Sigmoid colon (tissue), 4 donors: ENCODE results near the gene NOL3.

ENCODE experiments used
- CTCF ChIP-seq, 4 experiments: fragments of 450-650 bp in 3 of 4; fragments of 200-600 bp in 1 of 4; IDR thresholded peaks; one replicate each; pipeline ENCODE4 v1.5.1; 2016 to 2019; ENCODE audit warnings: antibody characterized with exemption in 4 of 4, mild to moderate bottlenecking in 3 of 4, moderate library complexity in 2 of 4
- EP300 ChIP-seq, 4 donors: sonication (generic); formaldehyde crosslinking; IDR thresholded peaks; one replicate each; pipeline ENCODE4 v1.6.1; 2017; ENCODE audit warnings: antibody characterized with exemption in 4 of 4

- TF ChIP-seq CTCF (IDR thresholded peaks at IDR 0.05): no peak
- no peak for TF ChIP-seq EP300 (IDR thresholded peaks at IDR 0.05)
These were observed 20.4 kb downstream of the NOL3 start for GRCh38 chr16:67190448-67191399.
